DND-41 (cell line): ENCODE measurements around the gene PDLIM7.

Source experiments
- CTCF ChIP-seq: IDR thresholded peaks from 2 replicates; pipeline ENCODE4 v1.5.1; 2012; ENCODE audit warnings: borderline replicate concordance, low read length, moderate library complexity, mild to moderate bottlenecking; ENCODE audit not compliant: poor library complexity, severe bottlenecking; ENCODE audit errors: extremely low read depth
- EZH2 ChIP-seq: IDR thresholded peaks from 3 replicates; pipeline ENCODE4 v1.6.1; 2012; ENCODE audit warnings: borderline replicate concordance, low read depth, mild to moderate bottlenecking, moderate library complexity, low read length, inconsistent platforms; ENCODE audit not compliant: severe bottlenecking

DNA sequence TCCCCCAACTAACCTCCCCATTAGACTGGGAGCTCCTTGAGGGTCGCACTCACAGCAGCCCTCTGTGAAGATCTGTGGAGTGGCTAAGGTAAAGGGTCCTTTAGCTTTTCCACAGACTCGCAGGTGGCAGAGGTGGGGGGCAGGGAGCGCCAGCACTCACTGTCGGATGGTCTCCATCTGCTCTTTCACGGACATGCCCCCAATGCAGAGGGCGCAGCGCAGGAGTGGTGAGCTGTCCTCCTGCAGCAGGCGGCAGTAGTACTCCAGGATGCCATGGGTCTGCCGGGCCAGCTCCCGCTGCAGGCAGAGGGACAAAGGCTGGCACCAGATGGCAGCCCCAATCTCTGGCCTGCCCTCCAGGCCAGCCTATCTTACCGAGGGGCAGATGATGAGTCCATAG is 17.1 kb upstream of the PDLIM7 start:
- TF ChIP-seq CTCF, result no peak
- no peak for TF ChIP-seq EZH2
